NCI-H2029 (cell line): ENCODE measurements around the gene PIMREG.

Source experiments
- DNase-seq: peaks from one replicate; lab custom pipeline; 2025; lab: John Stamatoyannopoulos, UW

The PIMREG gene

DNA sequence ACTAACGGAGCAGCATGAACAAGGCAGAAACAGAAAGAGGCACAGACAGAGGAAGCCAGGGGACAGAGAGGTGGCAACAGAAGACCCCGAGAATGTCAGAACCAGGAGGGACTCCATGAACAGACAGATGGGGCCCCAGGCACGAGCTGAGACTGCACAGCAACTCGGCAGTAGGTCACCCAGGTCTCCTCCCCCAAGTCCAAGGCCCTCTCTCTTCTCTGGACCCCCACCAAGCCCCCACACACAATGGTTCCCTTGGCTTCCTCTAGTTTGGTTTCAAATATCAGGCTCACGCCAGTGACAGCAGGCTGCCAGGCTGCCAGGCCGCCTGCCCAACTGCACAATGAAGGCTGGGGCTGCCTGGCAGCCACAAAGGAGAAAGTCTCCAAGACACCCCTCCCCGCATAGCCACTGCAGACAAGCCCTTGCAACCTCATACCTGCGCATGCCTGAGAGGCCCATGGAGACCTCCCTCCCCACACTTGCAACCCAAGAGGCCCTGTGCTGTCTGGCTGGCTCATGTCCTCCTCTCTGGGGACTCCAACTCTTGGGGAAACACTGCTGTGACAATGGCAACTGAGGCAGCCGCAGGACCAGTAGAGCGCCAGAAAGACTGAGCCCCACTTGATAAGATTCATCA lies 54.8 kb downstream of the PIMREG start:
- no peak for DNase-seq
